IPS-NIHi7 (cell line): ENCODE measurements around the gene NOB1.
"Not testable (repeated sequence)": the region's sequence is repeated elsewhere in the genome, so short reads cannot be mapped to it uniquely, and the experiment has no call there.

Source experiments
- DNase-seq: peaks from one replicate; pipeline ENCODE4 v3.0.0; 2012; ENCODE audit warnings: mixed read lengths; ENCODE audit errors: extremely low spot score

The NOB1 gene

DNA sequence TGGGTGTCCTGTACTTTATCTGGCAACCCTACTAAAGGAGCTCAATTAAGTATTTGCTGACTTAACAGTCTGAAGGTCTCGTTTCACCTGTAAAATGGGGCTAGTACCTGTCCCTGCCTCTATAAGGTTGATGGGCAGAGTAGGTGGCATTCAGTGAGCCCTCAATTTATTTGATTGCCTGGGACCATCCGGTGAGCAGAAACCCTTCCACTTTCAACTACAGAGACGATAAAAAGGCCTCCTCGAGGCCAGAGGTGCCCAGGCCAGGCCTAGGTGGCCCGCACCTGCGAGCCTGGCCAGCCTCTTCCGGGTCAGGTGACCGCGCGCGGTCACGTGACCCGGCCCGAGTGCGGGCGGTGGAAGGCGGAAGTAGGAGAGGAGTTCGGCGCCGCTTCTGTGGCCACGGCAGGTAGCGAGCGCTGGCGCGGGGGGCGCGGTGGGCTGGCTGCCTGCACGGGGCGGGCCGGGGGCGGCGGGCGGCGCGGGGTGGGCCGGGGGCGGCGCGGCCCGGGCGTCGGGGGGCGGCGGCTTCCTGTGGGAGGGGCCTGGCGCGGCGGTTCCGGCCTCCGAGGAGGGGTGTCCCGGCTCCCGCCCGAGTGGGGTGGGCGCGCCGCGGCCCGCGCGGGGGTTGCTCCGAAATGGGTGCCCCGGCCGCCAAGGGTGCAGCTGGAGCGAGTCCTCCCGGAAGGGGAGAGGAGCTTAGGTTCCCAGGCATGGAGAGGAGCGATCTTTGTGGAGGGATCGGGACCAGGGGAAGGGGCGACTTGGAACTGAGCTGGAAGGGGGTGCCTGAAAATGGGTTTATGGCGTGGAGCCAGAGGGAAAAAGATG, 7.5 kb upstream of the NOB1 start, which contains the start of gene WWP2:
WWP2 (plus strand) TSS at position 350 of the 831 bp plus-strand sequence. CDS start 24,679 bp downstream, outside the sequence.
- peak; percentile 92 for DNase-seq

DNA sequence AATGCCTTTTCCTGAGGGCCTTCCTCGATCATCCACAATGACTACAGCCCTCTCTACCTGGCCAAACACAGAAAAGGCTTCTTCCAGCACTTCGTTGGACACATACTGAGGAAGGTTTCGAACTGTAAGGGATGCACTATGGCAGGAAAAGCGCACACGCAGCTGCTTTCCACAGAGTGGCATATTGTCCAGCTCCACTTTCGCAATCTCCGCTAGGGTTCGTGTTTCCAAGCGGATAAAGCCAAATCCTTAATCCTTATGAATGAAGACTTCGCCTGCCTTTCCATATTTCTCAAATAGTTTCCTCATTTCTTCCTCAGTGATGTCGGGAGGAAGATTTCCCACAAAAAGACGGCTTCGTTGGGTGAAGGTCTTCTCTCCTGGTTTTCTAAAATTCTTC, 2.6 kb upstream of the NOB1 start:
- not testable (repeated sequence) for DNase-seq

DNA sequence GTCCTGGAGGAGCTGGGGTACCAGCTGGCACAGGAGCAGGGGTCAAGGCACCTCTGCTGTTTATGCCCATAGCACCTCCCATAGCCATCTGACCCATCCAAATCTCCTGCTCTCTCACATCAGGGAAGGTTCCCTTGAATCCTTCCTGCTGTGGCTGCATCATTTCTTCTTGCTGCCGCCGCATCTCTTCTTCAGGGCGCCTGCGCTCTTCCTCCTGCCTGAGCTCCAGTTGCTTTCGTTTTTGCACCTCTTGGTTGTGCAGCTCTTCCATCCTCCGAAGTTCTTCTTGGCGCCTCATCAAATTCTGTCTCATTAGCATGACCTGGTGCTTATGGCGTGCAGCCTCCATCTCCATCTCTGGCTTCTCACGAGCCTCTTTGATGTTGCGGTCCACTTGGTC, 2.0 kb upstream of the NOB1 start:
- DNase-seq = no peak

DNA sequence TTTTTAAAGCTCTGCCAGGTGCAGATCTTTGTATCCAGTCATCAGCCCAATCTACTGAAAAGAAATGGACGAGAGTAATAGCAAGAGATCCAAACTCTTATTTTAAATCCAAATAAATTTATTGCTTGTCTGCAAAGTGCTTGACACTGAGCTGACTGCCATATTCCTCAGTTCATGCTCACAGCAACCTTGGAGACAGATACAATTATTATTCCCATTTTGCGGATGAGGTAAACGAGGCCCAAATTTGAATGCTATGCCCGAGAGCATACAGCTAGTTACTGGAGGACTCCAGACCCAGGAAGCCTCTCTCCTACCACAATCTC, 620 bp downstream of the NOB1 start:
- DNase-seq = no peak

DNA sequence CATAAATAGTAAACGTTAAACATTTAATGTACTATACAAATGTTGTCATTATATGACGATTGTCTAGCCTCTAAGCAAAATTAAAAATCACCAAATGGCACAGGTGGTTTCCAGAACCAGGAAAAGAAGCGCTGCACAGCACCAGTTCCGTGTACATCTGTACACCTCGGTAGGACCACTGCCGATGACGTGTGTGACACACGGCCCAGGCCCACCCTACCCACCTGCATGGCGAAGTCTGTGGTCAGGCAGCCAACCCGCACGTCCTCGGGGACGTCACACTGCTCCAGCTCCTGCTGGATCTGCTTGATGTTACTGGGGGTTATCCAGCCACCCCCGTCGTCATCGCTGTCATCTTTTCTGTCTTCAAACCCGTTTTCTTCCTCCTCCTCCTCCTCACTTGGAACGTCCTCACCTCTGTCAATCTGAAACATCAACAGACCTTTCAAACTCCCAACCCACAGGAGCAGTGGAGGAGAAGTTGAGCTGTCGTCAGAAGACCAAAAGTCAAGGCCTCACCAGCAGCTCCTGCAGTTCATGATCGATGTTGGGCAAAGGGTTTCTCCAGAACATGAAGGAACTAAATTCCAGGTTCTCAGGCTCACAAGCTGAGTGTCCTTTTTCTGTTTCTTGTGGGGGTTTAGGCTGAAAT, 5.9 kb downstream of the NOB1 start:
- no peak for DNase-seq

DNA sequence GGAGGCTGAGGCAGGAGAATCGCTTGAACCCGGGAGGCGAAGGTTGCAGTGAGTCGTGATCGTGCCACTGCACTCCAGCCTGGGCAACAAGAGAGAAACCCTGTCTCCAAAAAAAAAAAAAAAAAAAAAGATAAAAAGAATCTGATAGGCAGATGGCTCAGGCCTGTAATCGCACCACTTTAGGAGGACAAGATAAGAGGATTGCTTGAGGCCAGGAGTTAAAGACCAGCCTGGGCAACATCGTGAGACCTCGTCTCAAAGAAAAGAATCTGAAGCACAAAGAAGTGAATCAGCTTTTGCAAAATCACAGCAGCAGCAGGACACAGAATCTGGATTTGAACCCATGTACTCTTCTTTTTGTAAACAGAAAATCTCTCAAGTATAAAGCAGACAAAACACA, 7.6 kb downstream of the NOB1 start:
- DNase-seq = no peak

DNA sequence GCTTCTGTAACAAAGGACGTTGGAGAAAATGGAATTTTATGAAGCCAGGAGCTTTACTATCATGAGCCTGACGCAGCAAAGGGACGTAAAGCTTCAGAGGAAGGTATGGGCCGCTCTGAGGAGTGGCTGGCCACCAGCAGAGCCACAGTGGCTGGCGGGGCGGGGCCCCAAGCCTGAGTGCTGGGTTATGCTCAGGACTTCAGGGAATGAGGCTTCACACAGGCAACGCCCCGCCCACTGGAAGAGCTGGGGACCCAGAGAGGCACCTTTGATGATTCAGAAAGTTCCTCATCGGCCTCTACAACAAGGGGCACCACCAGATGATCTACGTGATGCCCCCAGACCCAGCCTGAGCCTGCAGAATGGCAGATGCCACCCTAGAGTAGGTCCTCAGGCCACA, 8.8 kb downstream of the NOB1 start:
- DNase-seq = no peak

DNA sequence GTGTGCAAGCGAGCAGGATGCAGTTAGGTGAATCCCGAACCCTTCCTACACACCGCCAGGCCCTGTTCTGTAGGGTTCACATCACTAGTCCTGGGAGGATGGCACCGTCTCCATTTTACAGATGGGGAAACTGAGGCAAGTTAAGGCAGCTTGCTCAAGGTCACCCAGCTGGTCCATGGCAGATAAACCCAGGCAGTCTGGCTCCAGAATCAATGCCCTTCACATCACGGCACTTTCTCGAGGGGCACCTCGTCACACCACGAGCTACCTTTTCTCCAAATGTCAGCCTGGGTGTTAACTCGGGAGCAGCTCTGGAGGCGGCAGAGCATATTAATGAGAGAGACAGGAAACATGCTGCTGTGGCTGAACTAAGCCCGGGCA, 9.5 kb downstream of the NOB1 start:
- DNase-seq = no peak

DNA sequence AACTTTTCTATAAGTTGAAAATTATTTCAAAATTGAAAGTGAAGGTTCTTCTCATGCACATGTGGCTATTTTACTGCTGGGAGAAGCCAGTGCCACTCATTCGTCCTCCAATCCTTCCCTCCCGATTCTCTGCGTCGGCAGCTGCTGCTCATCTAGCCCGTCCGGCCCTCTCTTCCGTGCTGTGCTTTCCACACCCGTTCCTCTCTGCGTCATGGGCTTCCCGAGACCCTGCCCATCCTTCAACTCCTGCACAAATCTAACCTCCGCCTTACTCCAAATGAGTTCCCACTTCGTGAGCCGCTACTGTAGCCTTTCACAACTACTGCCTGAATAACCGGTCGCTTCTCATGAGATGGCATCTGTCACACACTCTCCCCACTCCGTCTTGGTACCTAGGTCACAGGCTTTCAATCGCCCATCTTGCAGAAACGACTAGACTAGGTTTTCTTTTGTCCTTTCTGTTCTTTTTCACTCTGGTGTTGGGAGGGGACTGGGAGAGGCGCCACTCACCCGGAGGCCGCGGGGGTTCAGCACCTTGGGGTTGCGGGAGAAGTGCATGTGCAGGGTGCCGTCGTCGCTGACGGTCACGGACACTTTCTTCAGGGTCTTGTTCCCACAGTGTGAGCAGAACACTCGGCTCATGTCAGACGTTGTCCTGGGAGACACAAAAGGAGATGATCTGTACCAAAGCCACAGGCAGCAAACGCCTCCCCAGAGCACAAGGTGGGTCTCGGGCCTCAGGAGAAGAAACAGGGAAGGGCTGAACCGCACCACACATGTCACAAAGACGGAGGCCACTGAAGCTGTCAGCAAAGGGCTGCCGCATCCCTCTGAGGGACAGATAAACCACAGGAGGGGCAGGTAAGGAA, 10.1 kb downstream of the NOB1 start:
- DNase-seq = no peak

DNA sequence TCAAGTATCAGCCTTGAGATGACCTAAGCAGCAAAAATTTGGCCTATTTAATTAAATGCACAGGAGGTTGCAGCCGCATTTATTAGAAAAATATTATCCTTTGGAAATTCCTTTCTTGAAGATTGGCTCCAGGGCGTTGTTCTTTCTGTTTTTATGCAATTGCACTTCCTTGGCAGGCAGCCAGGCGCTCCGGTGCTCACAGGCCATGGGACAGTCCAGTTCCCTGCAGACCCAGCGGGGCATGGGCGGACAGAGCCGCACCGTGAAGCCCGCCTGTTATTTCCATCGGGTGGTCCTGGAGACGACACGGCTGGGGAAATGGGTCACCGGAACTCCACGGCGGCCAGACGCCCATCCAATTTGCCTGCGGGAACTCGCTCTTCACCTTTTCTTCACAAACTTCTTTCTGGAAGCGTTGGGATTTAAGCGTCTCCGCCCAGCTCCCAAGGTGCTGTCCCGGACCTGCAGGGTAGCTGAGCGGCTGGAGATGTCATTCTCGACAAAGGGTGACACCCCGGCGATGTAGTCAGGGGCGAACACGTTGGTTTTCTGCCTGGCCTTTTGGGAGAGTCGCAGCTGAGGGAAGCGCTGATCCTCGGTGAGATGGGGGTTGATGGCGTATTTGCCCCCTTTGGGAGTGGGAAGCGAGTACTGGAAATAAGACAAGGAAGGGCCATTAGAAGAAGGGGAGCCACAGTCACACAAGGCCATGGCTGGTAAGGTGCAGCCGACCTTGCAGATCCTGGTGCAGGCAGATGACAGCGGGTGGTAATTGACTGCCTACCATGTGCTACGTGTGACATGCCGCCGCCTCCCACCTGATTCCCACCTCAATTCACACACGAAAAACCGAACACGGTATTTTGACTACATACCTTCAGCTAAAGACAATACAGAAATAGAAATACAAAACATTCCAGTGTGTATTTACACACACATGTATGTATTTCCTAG, 12.5 kb downstream of the NOB1 start:
- DNase-seq = no peak

DNA sequence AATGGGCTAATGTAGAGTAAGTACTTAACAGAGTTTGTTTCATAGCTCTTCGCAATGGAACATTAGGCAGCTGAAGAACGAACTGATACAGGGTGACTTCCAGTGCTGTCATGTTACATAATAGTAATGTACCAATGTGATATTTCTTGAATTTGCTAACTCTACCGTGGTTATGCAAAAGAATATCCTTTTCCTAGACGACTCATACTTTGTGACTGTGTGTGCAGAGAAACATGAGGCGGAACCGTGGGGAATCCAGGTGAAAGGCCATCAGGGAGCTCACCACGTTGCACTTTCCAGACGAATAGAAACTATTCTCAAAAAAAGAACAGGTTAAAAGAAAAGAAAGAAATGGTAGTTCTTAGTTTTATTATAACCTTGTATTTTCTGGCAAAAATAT, 13.2 kb downstream of the NOB1 start:
- DNase-seq = no peak

DNA sequence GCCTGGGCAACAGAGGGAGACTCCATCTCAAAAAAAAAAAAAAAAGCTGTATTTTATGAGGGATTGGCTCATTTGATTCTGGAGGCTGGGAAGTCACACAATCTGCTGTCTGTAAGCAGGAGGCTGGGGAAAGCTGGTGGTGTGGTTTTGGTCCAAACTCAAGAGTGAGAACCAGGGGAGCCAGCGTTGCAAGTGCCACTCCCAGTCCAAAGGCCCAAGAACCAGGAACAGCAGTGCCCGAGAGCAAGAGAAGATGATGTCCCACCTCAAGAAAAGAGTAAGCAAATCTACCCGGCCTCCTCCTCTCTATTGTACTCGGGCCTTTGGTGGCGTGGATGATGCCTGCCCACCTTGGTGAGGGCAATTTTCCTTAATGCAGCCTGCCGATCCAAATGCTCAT, 22.6 kb downstream of the NOB1 start:
- DNase-seq = no peak

DNA sequence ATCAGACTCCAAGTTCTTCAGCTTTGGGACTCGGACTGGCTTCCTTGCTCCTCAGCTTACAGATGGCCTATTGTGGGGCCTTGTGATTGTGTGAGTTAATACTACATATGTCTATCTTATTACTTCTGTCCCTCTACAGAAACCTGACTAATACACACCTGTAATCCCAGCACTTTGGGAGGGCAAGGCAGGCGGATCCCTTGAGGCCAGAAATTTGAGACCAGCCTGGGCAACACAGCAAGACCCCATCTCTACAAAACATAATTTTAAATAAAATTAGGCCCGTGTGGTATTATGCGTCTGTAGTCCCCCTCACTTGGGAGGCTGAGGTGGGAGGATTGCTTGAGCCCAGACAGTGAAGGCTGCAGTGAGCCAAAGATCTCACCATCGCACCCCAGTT, 23.4 kb downstream of the NOB1 start:
- not testable (repeated sequence) for DNase-seq

DNA sequence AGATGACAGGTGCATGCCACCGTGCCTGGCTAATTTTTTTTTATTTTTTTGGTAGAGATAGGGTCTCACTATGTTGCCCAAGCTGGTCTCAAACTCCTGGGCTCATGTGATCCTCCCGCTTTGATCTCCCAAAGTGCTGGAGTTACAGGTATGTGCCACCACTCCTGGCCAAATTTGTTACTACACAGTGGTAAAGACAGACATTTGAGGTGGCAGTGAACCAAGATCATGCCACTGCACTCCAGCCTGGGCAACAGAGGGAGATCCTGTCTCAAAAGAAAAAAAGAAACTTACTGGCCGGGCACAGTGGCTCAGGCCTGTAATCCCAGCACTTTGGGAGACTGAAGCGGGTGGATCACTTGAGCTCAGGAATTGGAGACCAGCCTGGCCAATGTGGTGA, 25.7 kb downstream of the NOB1 start:
- DNase-seq = not testable (repeated sequence)

DNA sequence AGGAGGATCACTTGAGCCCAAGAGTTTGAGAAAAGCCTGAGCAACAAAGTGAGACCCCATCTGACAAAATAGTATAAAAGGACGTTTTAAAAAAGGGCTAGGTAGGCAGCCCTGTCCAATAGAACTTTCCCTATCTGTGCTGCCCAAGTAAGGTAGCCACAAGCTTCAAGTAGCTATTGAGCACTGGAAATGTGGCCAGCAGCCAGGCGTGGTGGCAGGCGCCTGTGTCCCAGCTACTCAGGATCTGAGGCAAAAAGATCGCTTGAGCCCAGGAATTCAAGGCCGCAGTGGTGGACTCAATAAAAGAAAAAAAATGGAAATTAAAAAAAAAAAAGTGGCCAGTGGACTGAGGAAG, 26.8 kb downstream of the NOB1 start:
- DNase-seq = no peak

DNA sequence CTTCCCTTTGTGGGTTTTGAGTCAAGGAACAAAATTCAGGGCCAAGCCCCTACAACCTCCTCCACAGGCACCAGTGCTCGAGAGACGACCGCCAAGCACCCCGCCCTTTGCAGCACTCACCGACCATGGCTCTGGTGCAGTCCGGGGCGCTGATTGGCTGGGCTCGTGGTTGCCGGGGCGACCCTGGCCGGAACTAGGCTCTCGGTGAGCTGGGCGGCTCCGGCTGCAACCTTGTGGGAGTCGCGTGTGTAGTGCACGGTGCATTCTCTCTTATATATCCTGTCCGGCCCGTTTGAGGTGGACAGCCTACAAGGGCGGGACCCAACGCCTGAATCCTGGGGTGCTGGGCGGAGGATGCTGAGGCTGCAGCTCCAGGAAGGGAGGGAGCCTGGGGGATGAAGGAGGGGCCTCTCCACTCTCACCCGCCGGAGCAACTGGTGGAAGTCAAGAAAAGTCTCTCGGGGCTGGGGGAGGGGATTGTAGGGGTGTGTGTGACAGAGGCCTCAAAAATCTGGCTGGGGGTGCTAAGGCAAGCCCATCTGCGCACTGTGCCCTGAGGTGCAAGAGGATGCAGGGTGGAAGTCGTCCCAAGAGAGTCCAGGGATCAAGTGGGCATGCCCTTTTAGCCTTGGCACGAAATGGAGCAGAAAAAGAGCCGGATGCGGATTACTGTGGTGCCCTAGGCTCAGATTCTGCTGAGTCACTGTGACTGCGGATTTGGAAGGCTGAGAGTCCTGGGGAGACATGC, 28.2 kb downstream of the NOB1 start, which contains the start of gene NQO1:
NQO1 (minus strand) TSS at position 248 of the 748 bp plus-strand sequence; CDS start at position 127, 121 bp downstream.
- peak; percentile 98 for DNase-seq

DNA sequence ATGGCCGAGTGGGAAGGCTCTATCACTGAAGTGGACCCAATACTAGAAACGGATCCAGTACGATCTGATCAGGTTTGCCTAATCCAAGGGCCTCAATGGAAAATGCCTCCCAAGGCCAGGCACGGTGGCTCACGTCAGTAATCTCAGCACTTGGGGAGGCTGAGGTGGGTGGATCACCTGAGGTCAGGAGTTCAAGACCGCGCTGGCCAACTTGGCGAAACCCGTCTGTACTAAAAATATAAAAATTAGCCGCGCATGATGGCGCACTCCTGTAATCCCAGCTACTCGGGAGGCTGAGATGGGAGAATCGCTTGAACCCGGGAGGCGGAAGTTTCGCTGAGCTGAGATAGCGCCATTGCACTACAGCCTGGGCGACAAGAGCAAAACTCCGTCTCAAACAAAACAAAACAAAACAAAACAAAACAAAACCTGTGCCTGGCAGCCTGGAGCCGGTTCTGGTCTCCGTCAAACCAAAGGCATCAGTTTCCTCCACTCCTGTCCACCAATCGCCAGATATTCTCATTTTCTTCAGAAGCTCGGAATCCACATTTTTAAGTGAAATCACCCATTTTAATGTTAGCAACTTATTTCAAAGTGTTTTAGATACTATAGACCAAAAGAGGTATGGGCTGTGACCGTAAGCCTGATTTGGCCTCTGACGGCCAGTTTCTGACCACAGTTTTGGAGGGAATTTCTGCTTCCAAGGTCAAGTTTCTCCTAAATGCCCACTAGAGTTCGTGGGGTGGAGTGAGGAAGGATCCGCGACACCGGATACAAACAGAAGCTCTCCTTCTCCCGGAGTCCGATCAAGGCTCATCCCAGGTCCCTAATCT, 29.0 kb downstream of the NOB1 start:
- no peak for DNase-seq

DNA sequence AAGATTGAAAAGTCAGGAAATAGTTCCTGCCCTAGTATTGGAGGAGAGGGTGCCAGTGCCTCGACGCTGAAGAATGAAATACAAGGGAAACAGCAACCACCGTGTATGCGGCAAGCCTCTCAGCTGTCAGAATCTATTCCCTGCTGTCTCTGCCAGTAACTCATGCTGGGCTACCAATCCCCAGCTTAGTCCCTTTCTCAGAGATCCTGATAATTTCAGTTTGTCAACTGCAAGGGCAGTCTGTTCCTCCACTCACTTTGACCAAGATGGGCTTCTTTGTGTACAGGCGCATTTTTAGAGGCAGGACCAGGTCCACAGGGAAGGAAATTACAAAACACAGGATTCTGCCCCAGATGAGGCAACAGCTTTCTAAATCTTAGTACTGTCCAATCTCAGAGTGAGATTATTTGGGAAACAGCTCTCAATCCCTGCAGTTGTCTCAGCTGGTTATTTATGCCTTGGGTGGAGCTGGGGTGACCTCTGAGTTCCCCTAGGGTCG, 29.7 kb downstream of the NOB1 start:
- DNase-seq = no peak

DNA sequence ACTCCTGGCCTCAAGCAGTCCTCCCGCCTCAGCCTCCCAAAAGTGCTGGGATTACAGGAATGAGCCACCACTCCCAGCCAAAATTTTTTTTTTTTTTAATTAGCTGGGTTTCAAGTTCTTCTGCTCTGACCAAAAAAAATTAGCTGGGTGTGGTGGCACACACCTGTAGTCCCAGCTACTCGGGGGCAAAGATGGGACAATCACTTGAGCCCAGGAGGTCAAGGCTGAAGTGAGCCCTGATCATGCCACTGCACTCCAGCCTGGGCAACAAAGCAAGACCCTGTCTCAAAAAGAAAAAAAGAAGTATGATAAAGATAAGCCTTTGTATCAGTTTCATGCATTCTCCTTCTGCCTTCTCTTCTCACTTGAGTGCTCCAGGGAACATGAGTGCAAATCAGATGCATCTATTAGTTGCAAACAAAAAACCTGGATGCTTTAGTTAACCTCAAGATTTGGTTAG, 30.3 kb downstream of the NOB1 start:
- DNase-seq = no peak
